A673 (cell line): Measurements from ENCODE around the gene AQP11.

ENCODE experiments used
- CTCF ChIP-seq: fragments of 300-800, 200-600 bp; sonication (generic); conservative IDR thresholded peaks from 2 replicates; pipeline ENCODE4 v1.5.1; 2017; ENCODE audit warnings: low read depth, mild to moderate bottlenecking, antibody characterized with exemption, low read length, moderate library complexity, mixed read lengths
- EZH2 ChIP-seq: fragments of 200-600 bp; sonication (generic); IDR thresholded peaks from 2 replicates; pipeline ENCODE4 v1.6.1; 2017; ENCODE audit warnings: borderline replicate concordance, low read depth, mild to moderate bottlenecking, mixed read lengths, antibody characterized with exemption, low read length; ENCODE audit not compliant: poor library complexity, severe bottlenecking

- TF ChIP-seq CTCF: no peak
- no peak for TF ChIP-seq EZH2
Observed at GRCh38 chr11:77593883-77594282, 4.1 kb downstream of the AQP11 start.
